HCT116 (cell line): Measurements from ENCODE around the gene SLC5A2. TPM values are rescaled to one million over a fixed set of nuclear protein-coding genes. Genes with fewer than 3 reads are reported as not detected.
A peak's percentile ranks its signal among the peaks of the same experiment; 100 is the strongest.

Source experiments
- ATAC-seq: fragments of 200-7000 bp; cut with Tn5 transposase; 2 replicates; pipeline ENCODE4 v1.9.1; 2020; ENCODE audit warnings: mild to moderate bottlenecking, moderate library complexity
- BruUV-seq: library from RNA; stranded (reverse); fragments of 400-500 nt; replicated peaks from 2 replicates; lab custom pipeline; 2021; lab: Mats Ljungman, UMichigan
- CTCF ChIA-PET: fragments of 300-600 bp; sonication (Branson Sonifier 250); formaldehyde crosslinking; loops from one replicate; lab custom pipeline; 2021; ENCODE audit warnings: antibody characterized with exemption; lab: Charles Lee
- POLR2A ChIA-PET: fragments of 300-600, 350-600 bp; sonication (Branson Sonifier 250); formaldehyde crosslinking; loops from one replicate; lab custom pipeline; 2021; ENCODE audit warnings: antibody characterized with exemption; lab: Charles Lee
- RAD21 ChIA-PET, 2 experiments: fragments of 300-600 bp; sonication (Branson Sonifier 250); formaldehyde crosslinking; loops; one replicate each; lab custom pipeline; 2023; ENCODE audit warnings: low total read pairs in 2 of 2; ENCODE audit not compliant: uncharacterized antibody in 2 of 2, unreplicated experiment in 2 of 2, low non-redundant PET in 1 of 2; lab: Charles Lee
- DNase-seq: peaks from one replicate; pipeline ENCODE4 v3.0.0-alpha.2; 2010; ENCODE audit warnings: low read depth, low spot score
- H2AFZ ChIP-seq: fragments of 200-600 bp; shearing (Covaris generic), sonication (generic); 2 replicates; pipeline ENCODE4 v1.6.1; 2017; ENCODE audit warnings: low read depth, mixed run types, mixed read lengths, antibody characterized with exemption, low read length; ENCODE audit not compliant: poor library complexity, severe bottlenecking
- H3K27ac ChIP-seq: 2 replicates; pipeline ENCODE4 v1.5.1; 2012; ENCODE audit warnings: low read depth, low read length
- H3K27me3 ChIP-seq: fragments of 200-600 bp; sonication (generic); 2 replicates; pipeline ENCODE4 v1.6.1; 2016; ENCODE audit warnings: mixed run types, low read length, mixed read lengths; ENCODE audit not compliant: insufficient read depth
- H3K36me3 ChIP-seq, 2 experiments: fragments of 200-500 bp in 1 of 2; fragments of 200-600 bp in 1 of 2; sonication (Bioruptor generic) in 1 of 2; sonication (generic) in 1 of 2; 2 replicates each; pipeline versions ENCODE4 v1.5.1 to v1.6.1; 2014 to 2016; ENCODE audit warnings: low read length in 2 of 2, inconsistent platforms in 1 of 2, mixed read lengths in 1 of 2, mixed run types in 1 of 2; ENCODE audit not compliant: insufficient read depth in 2 of 2, control insufficient read depth in 1 of 2
- H3K4me1 ChIP-seq, 2 experiments: fragments of 200-600 bp in 1 of 2; sonication (generic) in 1 of 2; 2 replicates each; pipeline versions ENCODE4 v1.5.1 to v1.6.1; 2012 to 2017; ENCODE audit warnings: low read length in 2 of 2, inconsistent platforms in 1 of 2, mild to moderate bottlenecking in 1 of 2, mixed read lengths in 1 of 2, mixed run types in 1 of 2, moderate library complexity in 1 of 2; ENCODE audit not compliant: insufficient read depth in 2 of 2, control insufficient read depth in 1 of 2
- H3K4me2 ChIP-seq: fragments of 200-600 bp; sonication (generic); 2 replicates; pipeline ENCODE4 v1.6.1; 2017; ENCODE audit warnings: mixed run types, low read length, mixed read lengths
- H3K4me3 ChIP-seq, 2 experiments: fragments of 200-600 bp in 1 of 2; sonication (generic) in 1 of 2; replicated peaks in 1 of 2; 2 replicates each; pipeline ENCODE4 v1.5.1; 2011 to 2016; ENCODE audit warnings: low read length in 2 of 2, control low read depth in 1 of 2, low read depth in 1 of 2, mild to moderate bottlenecking in 1 of 2, mixed read lengths in 1 of 2, mixed run types in 1 of 2
- H3K79me2 ChIP-seq: fragments of 200-600 bp; sonication (generic); 2 replicates; pipeline ENCODE4 v1.6.1; 2017; ENCODE audit warnings: mild to moderate bottlenecking, mixed run types, low read length, moderate library complexity, mixed read lengths; ENCODE audit not compliant: insufficient read depth
- H3K9ac ChIP-seq: fragments of 200-600 bp; sonication (generic); 2 replicates; pipeline ENCODE4 v1.6.1; 2016; ENCODE audit warnings: low read length, mixed read lengths
- H3K9me2 ChIP-seq: fragments of 200-600 bp; sonication (generic), shearing (Covaris generic); 2 replicates; pipeline ENCODE4 v1.6.1; 2017; ENCODE audit warnings: mixed run types, mild to moderate bottlenecking, moderate library complexity; ENCODE audit not compliant: insufficient read depth
- H3K9me3 ChIP-seq, 2 experiments: fragments of 200-500 bp in 1 of 2; fragments of 200-600 bp in 1 of 2; sonication (Bioruptor generic) in 1 of 2; sonication (generic) in 1 of 2; 2 replicates each; pipeline ENCODE4 v1.6.1; 2014 to 2017; ENCODE audit warnings: low read length in 2 of 2, mixed read lengths in 2 of 2, inconsistent platforms in 1 of 2, low read depth in 1 of 2, mild to moderate bottlenecking in 1 of 2, mixed run types in 1 of 2, moderate library complexity in 1 of 2; ENCODE audit not compliant: control insufficient read depth in 1 of 2, insufficient read depth in 1 of 2
- H4K20me1 ChIP-seq: fragments of 200-600 bp; sonication (generic), shearing (Covaris generic); 2 replicates; pipeline ENCODE4 v1.6.1; 2017; ENCODE audit warnings: mixed run types, mild to moderate bottlenecking, moderate library complexity; ENCODE audit not compliant: insufficient read depth
- ATF3 ChIP-seq: IDR thresholded peaks from 2 replicates; pipeline ENCODE4 v1.6.1; 2012
- CBX3 ChIP-seq: IDR thresholded peaks from 2 replicates; pipeline ENCODE4 v1.6.1; 2012; ENCODE audit warnings: low read depth
- CEBPB ChIP-seq: IDR thresholded peaks from 2 replicates; pipeline ENCODE4 v1.6.1; 2012; ENCODE audit warnings: low read depth
- EGR1 ChIP-seq: IDR thresholded peaks from 2 replicates; pipeline ENCODE4 v1.6.1; 2012; ENCODE audit warnings: low read depth
- EZH2phosphoT487 ChIP-seq: fragments of 200-600 bp; IDR thresholded peaks from 2 replicates; pipeline ENCODE4 v1.6.1; 2018; ENCODE audit warnings: antibody characterized with exemption, borderline replicate concordance
- JUND ChIP-seq: IDR thresholded peaks from 2 replicates; pipeline ENCODE4 v1.6.1; 2012
- MAX ChIP-seq: IDR thresholded peaks from 2 replicates; pipeline ENCODE4 v1.6.1; 2012
- POLR2A ChIP-seq: IDR thresholded peaks from 2 replicates; pipeline ENCODE4 v1.7.0; 2011; ENCODE audit warnings: borderline replicate concordance; ENCODE audit not compliant: insufficient read depth, insufficient read length; ENCODE audit errors: extremely low read depth
- RAD21 ChIP-seq: IDR thresholded peaks from 2 replicates; pipeline ENCODE4 v1.6.1; 2012; ENCODE audit warnings: low read depth, mild to moderate bottlenecking
- REST ChIP-seq: IDR thresholded peaks from 2 replicates; pipeline ENCODE4 v1.6.1; 2012; ENCODE audit warnings: low read depth
- SP1 ChIP-seq: IDR thresholded peaks from 2 replicates; pipeline ENCODE4 v1.6.1; 2012; ENCODE audit warnings: low read depth
- SRF ChIP-seq: IDR thresholded peaks from 2 replicates; pipeline ENCODE4 v1.6.1; 2012; ENCODE audit warnings: low read depth
- TCF7L2 ChIP-seq: IDR thresholded peaks from 2 replicates; pipeline ENCODE4 v1.7.0; 2011; ENCODE audit warnings: borderline replicate concordance, inconsistent platforms; ENCODE audit not compliant: insufficient read depth, insufficient read length; ENCODE audit errors: extremely low read depth
- ZFX ChIP-seq: fragments of 450-650 bp; IDR thresholded peaks from 2 replicates; pipeline ENCODE4 v1.6.1; 2017
- intact Hi-C: fragments of 100-400 bp; cut with micrococcal nuclease; formaldehyde crosslinking; loops from 2 replicates; pipeline ENCODE4 v1.10.0; 2022
- total RNA-seq: library from RNA; stranded (reverse); gene quantifications from one replicate; pipeline ENCODE4 v1.2.1, GENCODE V29; 2021; ENCODE audit not compliant: unreplicated experiment
- TF ChIP-seq, protein P1 (sequence below), 3 experiments: fragments of 200-600 bp in 1 of 3; sonication (generic) in 1 of 3; IDR thresholded peaks in 2 of 3; conservative IDR thresholded peaks in 1 of 3; 2 replicates each; pipeline ENCODE4 v1.5.1; 2012 to 2017; ENCODE audit warnings: low read depth in 2 of 3, low read length in 2 of 3, antibody characterized with exemption in 1 of 3, borderline replicate concordance in 1 of 3, control low read depth in 1 of 3, mild to moderate bottlenecking in 1 of 3, mixed read lengths in 1 of 3, mixed run types in 1 of 3, moderate library complexity in 1 of 3; ENCODE audit not compliant: insufficient read depth in 1 of 3

The SLC5A2 gene
- total RNA-seq, 1 experiment from 2014 or later, result 0.10 TPM

- no TSS peak for BruUV-seq
- H3K4me2 ChIP-seq, result peak overlapping the region; percentile 50
- CTCF ChIA-PET, result interaction anchor here (0.9 to 6.0 kb wide), 6 partner anchors 7 to 309 kb away, joined by 3 to 36 read pairs (median 4); partner anchors contain the start of genes ARMC5 and ZNF843
- H3K27ac ChIP-seq, result no peak overlapping the region
- peaks cover 27 to 44% of the 10 kb centered on the region in 2 experiments for H3K4me1 ChIP-seq
- no peaks in the 10 kb centered on the region for H4K20me1 ChIP-seq
- H3K9ac ChIP-seq, result peak overlapping the region; percentile 30
- peaks cover 11% of the 10 kb centered on the region; the same call in 1 of the 2 replicates for H3K79me2 ChIP-seq
- no peak overlapping the region for H3K4me3 ChIP-seq
- H3K9me3 ChIP-seq, result no peaks in the 10 kb centered on the region
- no peak for TF ChIP-seq REST
- no peak for TF ChIP-seq SP1
- no peak for TF ChIP-seq CBX3
- TF ChIP-seq ZFX, result no peak
- TF ChIP-seq POLR2A, result no peak
- no peak for TF ChIP-seq EGR1
- no peak for TF ChIP-seq CEBPB
- TF ChIP-seq, protein P1, sequence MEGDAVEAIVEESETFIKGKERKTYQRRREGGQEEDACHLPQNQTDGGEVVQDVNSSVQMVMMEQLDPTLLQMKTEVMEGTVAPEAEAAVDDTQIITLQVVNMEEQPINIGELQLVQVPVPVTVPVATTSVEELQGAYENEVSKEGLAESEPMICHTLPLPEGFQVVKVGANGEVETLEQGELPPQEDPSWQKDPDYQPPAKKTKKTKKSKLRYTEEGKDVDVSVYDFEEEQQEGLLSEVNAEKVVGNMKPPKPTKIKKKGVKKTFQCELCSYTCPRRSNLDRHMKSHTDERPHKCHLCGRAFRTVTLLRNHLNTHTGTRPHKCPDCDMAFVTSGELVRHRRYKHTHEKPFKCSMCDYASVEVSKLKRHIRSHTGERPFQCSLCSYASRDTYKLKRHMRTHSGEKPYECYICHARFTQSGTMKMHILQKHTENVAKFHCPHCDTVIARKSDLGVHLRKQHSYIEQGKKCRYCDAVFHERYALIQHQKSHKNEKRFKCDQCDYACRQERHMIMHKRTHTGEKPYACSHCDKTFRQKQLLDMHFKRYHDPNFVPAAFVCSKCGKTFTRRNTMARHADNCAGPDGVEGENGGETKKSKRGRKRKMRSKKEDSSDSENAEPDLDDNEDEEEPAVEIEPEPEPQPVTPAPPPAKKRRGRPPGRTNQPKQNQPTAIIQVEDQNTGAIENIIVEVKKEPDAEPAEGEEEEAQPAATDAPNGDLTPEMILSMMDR (IDR thresholded peaks at IDR 0.05 in 2 of 3, conservative IDR thresholded peaks at IDR 0.05 in 1 of 3; ENCODE audit: borderline replicate concordance in 1 of 3, insufficient read depth in 1 of 3, low read depth in 2 of 3, low read length in 2 of 3), result no peak
- no peak for TF ChIP-seq MAX
- TF ChIP-seq EZH2phosphoT487, result no peak
- TF ChIP-seq JUND, result no peak
- TF ChIP-seq RAD21, result no peak
- TF ChIP-seq SRF, result no peak
- no peak for TF ChIP-seq TCF7L2
- TF ChIP-seq ATF3, result no peak
- no peaks in the 10 kb centered on the region for H3K27me3 ChIP-seq
- DNase-seq (no peak), ATAC-seq (no peak)
- H2AFZ ChIP-seq, result no peak overlapping the region
- intact Hi-C loops, result loop anchor here (10.0 kb wide), 2 partner anchors 236 to 376 kb away; partner anchors contain the start of genes PYDC1, TRIM72, ZNF646 and ZNF668
- H3K36me3 ChIP-seq, result no peaks in the 10 kb centered on the region
- RAD21 ChIA-PET, result no interaction called here
- POLR2A ChIA-PET, result interaction anchor here (1.3 to 1.7 kb wide), 4 partner anchors 8 to 271 kb away, joined by 3 to 8 read pairs (median 4); partner anchors contain the start of genes FUS and ZNF843
- H3K9me2 ChIP-seq, result no peaks in the 10 kb centered on the region
These were observed 31.7 kb upstream of the SLC5A2 start for GRCh38 chr16:31451201-31451600.
